SHP77 treated with DMSO at 0.1 percent for 48 hours (cell line): ENCODE data around the gene SSTR4.

Experiments
- DNase-seq: peaks from one replicate; lab custom pipeline; 2025; lab: John Stamatoyannopoulos, UW

Gene SSTR4

GRCh38 chr20:23086931-23087411 is 51.9 kb downstream of the SSTR4 start:
- no peak for DNase-seq

GRCh38 chr20:23087587-23088251 is 52.6 kb downstream of the SSTR4 start:
- no peak for DNase-seq
